ENCODE results near the gene TAF8.

The TAF8 gene

GRCh38 chr6:42010909-42011308 is 39.4 kb upstream of the TAF8 start:
- H3K4me3 ChIP-seq (ENCODE audit: low read depth, low read length) = no peak overlapping the region
- DNase-seq (ENCODE audit: low read depth) = no peak
- no peak for TF ChIP-seq CTCF (IDR thresholded peaks at IDR 0.05; ENCODE audit: insufficient read depth, low read depth, low read length, missing control alignments)

- DNase-seq (ENCODE audit: low read depth) = no peak
- TF ChIP-seq CTCF (IDR thresholded peaks at IDR 0.05; ENCODE audit: insufficient read depth, low read depth, low read length, missing control alignments) = no peak
- H3K4me3 ChIP-seq (ENCODE audit: low read depth, low read length) = no peak overlapping the region
Measured at GRCh38 chr6:42012501-42013133, 37.7 kb upstream of the TAF8 start.

- no peak for TF ChIP-seq CTCF (IDR thresholded peaks at IDR 0.05; ENCODE audit: insufficient read depth, low read depth, low read length, missing control alignments)
- DNase-seq (ENCODE audit: low read depth) = no peak
- H3K4me3 ChIP-seq (ENCODE audit: low read depth, low read length) = no peak overlapping the region
Measured at GRCh38 chr6:42013134-42013516, 37.2 kb upstream of the TAF8 start.

GRCh38 chr6:42017021-42017643 is 33.2 kb upstream of the TAF8 start:
- no peak overlapping the region for H3K4me3 ChIP-seq (ENCODE audit: low read depth, low read length)
- peak; percentile 33 for DNase-seq (ENCODE audit: low read depth)
- TF ChIP-seq CTCF (IDR thresholded peaks at IDR 0.05; ENCODE audit: insufficient read depth, low read depth, low read length, missing control alignments) = no peak

GRCh38 chr6:42020967-42021366 is 29.4 kb upstream of the TAF8 start:
- H3K4me3 ChIP-seq (ENCODE audit: low read depth, low read length) = no peak overlapping the region
- no peak for TF ChIP-seq CTCF (IDR thresholded peaks at IDR 0.05; ENCODE audit: insufficient read depth, low read depth, low read length, missing control alignments)
- DNase-seq (ENCODE audit: low read depth) = no peak

- H3K4me3 ChIP-seq (ENCODE audit: low read depth, low read length) = peak overlapping the region; percentile 1; the same call in 1 of the 2 replicates
- DNase-seq (ENCODE audit: low read depth) = peak; percentile 70
- no peak for TF ChIP-seq CTCF (IDR thresholded peaks at IDR 0.05; ENCODE audit: insufficient read depth, low read depth, low read length, missing control alignments)
Measured at GRCh38 chr6:42021847-42022754, 28.2 kb upstream of the TAF8 start.
